ENCODE measurements around the gene ZNF609. TPM values are rescaled to one million over a fixed set of nuclear protein-coding genes. Genes with fewer than 3 reads are reported as not detected.

Gene ZNF609
- total and polyA plus RNA-seq, 2 of the 13 experiments (the other 11 are each of a cell fraction or from before 2014, with no cell fraction given) = 8.9 to 9.9 TPM

GRCh38 chr15:64731012-64731804, 270.8 kb downstream of the ZNF609 start:
- no peaks in the 10 kb centered on the region for H3K79me2 ChIP-seq (ENCODE audit: insufficient read depth, low read length)
- no peak overlapping the region for H3K9ac ChIP-seq (ENCODE audit: insufficient read depth, low read depth, low read length)
- BruUV-seq (replicated peaks) = no TSS peak
- FAIRE-seq (peak; percentile 85), ATAC-seq (peak; percentile 79), DNase-seq (ENCODE audit: low spot score) (peak; percentile 67)
- intact Hi-C loops (cut with micrococcal nuclease; ENCODE audit: unreplicated experiment) = loop anchor here (1.0 to 5.0 kb wide), 3 partner anchors 79 to 174 kb away; no protein-coding TSS in a partner anchor
- no peaks in the 10 kb centered on the region for H3K9me3 ChIP-seq (ENCODE audit: low read length)
- 10% methylated on average over 16 of the region's 16 CpGs for WGBS (ENCODE audit: low lambda C conversion rate)
- no peaks in the 10 kb centered on the region for H3K36me3 ChIP-seq (replicated peaks in 1 of 2; ENCODE audit: control insufficient read depth in 1 of 2, insufficient read depth in 2 of 2, low read length in 2 of 2)
- no peak overlapping the region for H3K27ac ChIP-seq (ENCODE audit: extremely low read length, insufficient read depth, low read length)
- H3K4me1 ChIP-seq (ENCODE audit: insufficient read depth, low read length) = peaks cover 33% of the 10 kb centered on the region
- H3K4me3 ChIP-seq (replicated peaks in 1 of 3; ENCODE audit: insufficient read depth in 1 of 3, low read depth in 2 of 3, low read length in 3 of 3) = no peak overlapping the region
- CTCF ChIA-PET (ENCODE audit: low intra/inter-chr PET ratio, low total read pairs) = interaction anchor here (0.7 to 2.9 kb wide), 5 partner anchors 45 to 302 kb away, joined by 3 to 46 read pairs (median 6); no protein-coding TSS in a partner anchor
- H2AFZ ChIP-seq (ENCODE audit: low read length) = no peak overlapping the region
- H4K20me1 ChIP-seq (ENCODE audit: insufficient read depth, low read length) = peaks cover 7% of the 10 kb centered on the region; the same call in 1 of the 2 replicates
- POLR2A ChIA-PET = interaction anchor here (1.5 kb wide), 1 partner anchor 79 kb away, joined by 8 read pairs; no protein-coding TSS in a partner anchor
- in situ Hi-C loops (cut with HindIII; ENCODE audit: extremely low pct_ligation_motif_present, low pct_unique_long_range_greater_than_20kb) = loop anchor here (5.0 kb wide), 1 partner anchor 81 kb away; no protein-coding TSS in a partner anchor
- H3K4me2 ChIP-seq (ENCODE audit: low read depth, low read length) = peak overlapping the region; percentile 62
- peaks cover 0 to 12% of the 10 kb centered on the region in 2 experiments; a peak in 2 of 5 replicates for H3K27me3 ChIP-seq (ENCODE audit: control insufficient read depth in 1 of 2, insufficient read depth in 2 of 2, low read length in 2 of 2)
- TF ChIP-seq SMC3 (IDR thresholded peaks at IDR 0.05; ENCODE audit: low read length) (peak; percentile 82), ZNF800 (CRISPR knock-in tag; IDR thresholded peaks at IDR 0.05) (0 out of 2 replicates have a peak, but pooled peaks have one; percentile 27), ZFP91 (CRISPR knock-in tag; IDR thresholded peaks at IDR 0.05; ENCODE audit: borderline replicate concordance) (0 out of 2 replicates have a peak, but pooled peaks have one; percentile 41), MTF2 (CRISPR knock-in tag; IDR thresholded peaks at IDR 0.05; ENCODE audit: borderline replicate concordance) (no peak), NKX3-1 (CRISPR knock-in tag; IDR thresholded peaks at IDR 0.05) (no peak), ZNF543 (CRISPR knock-in tag; IDR thresholded peaks at IDR 0.05) (no peak), NAIF1 (CRISPR knock-in tag; IDR thresholded peaks at IDR 0.05; ENCODE audit: borderline replicate concordance) (no peak), FOXA3 (CRISPR knock-in tag; IDR thresholded peaks at IDR 0.05) (no peak), DBP (CRISPR knock-in tag; IDR thresholded peaks at IDR 0.05; ENCODE audit: not compliant biosample characterization) (no peak), ATAD3A (CRISPR knock-in tag; IDR thresholded peaks at IDR 0.05) (no peak), SMAD3 (CRISPR knock-in tag; IDR thresholded peaks at IDR 0.05) (0 out of 2 replicates have a peak, but pooled peaks have one; percentile 51), STAG1 (CRISPR knock-in tag; IDR thresholded peaks at IDR 0.05) (peak; percentile 97), PAX8 (CRISPR knock-in tag; IDR thresholded peaks at IDR 0.05; ENCODE audit: borderline replicate concordance) (no peak), ZNF3 (CRISPR knock-in tag; IDR thresholded peaks at IDR 0.05) (no peak), THRA (CRISPR knock-in tag; IDR thresholded peaks at IDR 0.05; ENCODE audit: borderline replicate concordance) (no peak), RAD21 (CRISPR knock-in tag; IDR thresholded peaks at IDR 0.05) (peak; percentile 92), GATA4 (IDR thresholded peaks at IDR 0.05; ENCODE audit: borderline replicate concordance, low read depth) (no peak), RFX5 (IDR thresholded peaks at IDR 0.05; ENCODE audit: low read depth, low read length) (no peak), ZNF253 (CRISPR knock-in tag; IDR thresholded peaks at IDR 0.05; ENCODE audit: borderline replicate concordance) (0 out of 2 replicates have a peak, but pooled peaks have one; percentile 28)
